ENCODE results near the gene CYP26C1. TPM values are rescaled to one million over a fixed set of nuclear protein-coding genes. Genes with fewer than 3 reads are reported as not detected.
"Not testable (repeated sequence)": the region's sequence is repeated elsewhere in the genome, so short reads cannot be mapped to it uniquely, and the experiment has no call there.

CYP26C1 gene
- total and polyA plus RNA-seq, 4 donors = 0.21 to 0.23 TPM; not detected in 2

- ATAC-seq (ENCODE audit: low FRiP score) = no peak
- no peaks in the 10 kb centered on the region for H3K36me3 ChIP-seq (ENCODE audit: control insufficient read depth in 1 of 2, insufficient read depth in 2 of 2, low read length in 1 of 2)
- H3K27me3 ChIP-seq (ENCODE audit: control insufficient read depth in 1 of 2, insufficient read depth in 2 of 2, low read length in 1 of 2) = no peaks in the 10 kb centered on the region
- H3K4me3 ChIP-seq (ENCODE audit: low read length in 2 of 2) = no peak overlapping the region
- intact Hi-C loops (cut with DNase I) = no loop called here
- no peak for DNase-seq
- H3K4me1 ChIP-seq (ENCODE audit: control insufficient read depth in 1 of 2, insufficient read depth in 2 of 2, low read length in 2 of 2) = no peaks in the 10 kb centered on the region
- H3K27ac ChIP-seq (ENCODE audit: low read depth in 1 of 2, low read length in 2 of 2) = no peak overlapping the region
- no peaks in the 10 kb centered on the region for H3K9me3 ChIP-seq (ENCODE audit: control insufficient read depth, low read length)
- 90 to 92% methylated on average over 5 of the region's 5 CpGs for WGBS, 2 donors
Measured at GRCh38 chr10:93096901-93097300, 36.3 kb downstream of the CYP26C1 start.

DNA sequence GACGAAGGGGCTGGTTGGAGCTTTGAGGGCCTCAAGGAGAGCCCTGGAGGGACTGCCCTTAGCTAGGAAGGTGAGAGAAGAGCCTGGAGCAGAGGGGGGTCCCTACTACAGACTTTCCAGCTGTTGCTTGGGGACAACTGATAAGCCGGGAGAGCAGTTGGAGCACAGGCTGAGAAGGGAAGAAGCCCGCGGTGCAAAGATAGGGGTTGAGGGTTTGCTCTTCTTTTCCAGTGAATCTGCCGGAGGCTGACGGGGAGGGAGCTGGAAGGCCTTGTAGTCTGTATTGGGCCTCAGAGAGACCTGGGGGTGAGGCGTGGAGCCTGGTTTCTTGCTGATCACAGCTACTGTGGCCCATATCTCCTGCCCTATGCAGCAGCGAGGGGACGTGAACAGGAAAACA is 36.8 kb downstream of the CYP26C1 start:
- intact Hi-C loops (cut with DNase I) = no loop called here
- H3K4me3 ChIP-seq (ENCODE audit: low read length in 2 of 2) = no peak overlapping the region
- no peaks in the 10 kb centered on the region for H3K27me3 ChIP-seq (ENCODE audit: control insufficient read depth in 1 of 2, insufficient read depth in 2 of 2, low read length in 1 of 2)
- H3K27ac ChIP-seq (ENCODE audit: low read depth in 1 of 2, low read length in 2 of 2) = no peak overlapping the region
- 83 to 88% methylated on average over 9 of the region's 9 CpGs for WGBS, 2 donors
- no peak for ATAC-seq (ENCODE audit: low FRiP score)
- no peaks in the 10 kb centered on the region for H3K4me1 ChIP-seq (ENCODE audit: control insufficient read depth in 1 of 2, insufficient read depth in 2 of 2, low read length in 2 of 2)
- DNase-seq = no peak
- no peaks in the 10 kb centered on the region for H3K36me3 ChIP-seq (ENCODE audit: control insufficient read depth in 1 of 2, insufficient read depth in 2 of 2, low read length in 1 of 2)
- no peaks in the 10 kb centered on the region for H3K9me3 ChIP-seq (ENCODE audit: control insufficient read depth, low read length)

GRCh38 chr10:93098816-93099215 is 38.2 kb downstream of the CYP26C1 start:
- Histone ChIP-seq H3K9me3 (ENCODE audit: control insufficient read depth, low read length) (no peaks in the 10 kb centered on the region), H3K27me3 (ENCODE audit: control insufficient read depth in 1 of 2, insufficient read depth in 2 of 2, low read length in 1 of 2) (no peaks in the 10 kb centered on the region), H3K27ac (ENCODE audit: low read depth in 1 of 2, low read length in 2 of 2) (no peak overlapping the region), H3K4me1 (ENCODE audit: control insufficient read depth in 1 of 2, insufficient read depth in 2 of 2, low read length in 2 of 2) (no peaks in the 10 kb centered on the region), H3K4me3 (ENCODE audit: low read length in 2 of 2) (no peak overlapping the region), H3K36me3 (ENCODE audit: control insufficient read depth in 1 of 2, insufficient read depth in 2 of 2, low read length in 1 of 2) (no peaks in the 10 kb centered on the region)
- no peak for ATAC-seq (ENCODE audit: low FRiP score)
- WGBS, 2 donors = 88 to 91% methylated on average over 3 of the region's 3 CpGs
- intact Hi-C loops (cut with DNase I) = no loop called here
- DNase-seq = no peak

DNA sequence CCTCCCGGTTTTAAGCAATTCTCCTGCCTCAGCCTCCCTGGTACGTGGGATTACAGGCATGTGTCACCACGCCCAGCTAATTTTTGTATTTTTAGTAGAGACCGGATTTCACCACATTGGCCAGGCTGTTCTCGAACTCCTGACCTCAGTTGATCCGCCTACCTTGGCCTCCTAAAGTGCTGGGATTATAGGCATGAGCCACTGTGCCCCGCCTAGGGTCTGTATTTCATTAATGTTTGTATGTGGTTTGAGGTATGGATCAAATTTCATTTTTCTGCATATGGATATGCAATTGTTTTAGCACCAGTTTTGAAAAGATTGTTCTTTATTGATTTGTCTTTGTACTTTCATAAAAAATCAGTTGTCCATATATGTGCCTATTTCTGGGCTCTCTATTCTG is 39.1 kb downstream of the CYP26C1 start:
- DNase-seq = no peak
- Histone ChIP-seq H3K27me3 (ENCODE audit: control insufficient read depth in 1 of 2, insufficient read depth in 2 of 2, low read length in 1 of 2) (no peaks in the 10 kb centered on the region), H3K9me3 (ENCODE audit: control insufficient read depth, low read length) (no peaks in the 10 kb centered on the region), H3K4me1 (ENCODE audit: control insufficient read depth in 1 of 2, insufficient read depth in 2 of 2, low read length in 2 of 2) (no peaks in the 10 kb centered on the region), H3K27ac (ENCODE audit: low read depth in 1 of 2, low read length in 2 of 2) (no peak overlapping the region), H3K36me3 (ENCODE audit: control insufficient read depth in 1 of 2, insufficient read depth in 2 of 2, low read length in 1 of 2) (no peaks in the 10 kb centered on the region), H3K4me3 (ENCODE audit: low read length in 2 of 2) (no peak overlapping the region)
- WGBS, 2 donors = 93 to 94% methylated on average over 7 of the region's 7 CpGs
- intact Hi-C loops (cut with DNase I) = no loop called here
- ATAC-seq (ENCODE audit: low FRiP score) = no peak

- H3K36me3 ChIP-seq (ENCODE audit: control insufficient read depth in 1 of 2, insufficient read depth in 2 of 2, low read length in 1 of 2); H3K9me3 ChIP-seq (ENCODE audit: control insufficient read depth, low read length); DNase-seq; H3K4me3 ChIP-seq (ENCODE audit: low read length in 2 of 2); ATAC-seq (ENCODE audit: low FRiP score); H3K27ac ChIP-seq (ENCODE audit: low read depth in 1 of 2, low read length in 2 of 2); H3K4me1 ChIP-seq (ENCODE audit: control insufficient read depth in 1 of 2, insufficient read depth in 2 of 2, low read length in 2 of 2); H3K27me3 ChIP-seq (ENCODE audit: control insufficient read depth in 1 of 2, insufficient read depth in 2 of 2, low read length in 1 of 2); intact Hi-C loops (cut with DNase I): not testable (repeated sequence)
- WGBS, 2 donors = 94 to 96% methylated on average over 3 of the region's 3 CpGs
Measured at GRCh38 chr10:93101148-93101547, 40.5 kb downstream of the CYP26C1 start.

GRCh38 chr10:93103953-93104352 is 43.4 kb downstream of the CYP26C1 start:
- intact Hi-C loops (cut with DNase I) = no loop called here
- Histone ChIP-seq H3K4me3 (ENCODE audit: low read length in 2 of 2) (no peak overlapping the region), H3K9me3 (ENCODE audit: control insufficient read depth, low read length) (no peaks in the 10 kb centered on the region), H3K4me1 (ENCODE audit: control insufficient read depth in 1 of 2, insufficient read depth in 2 of 2, low read length in 2 of 2) (no peaks in the 10 kb centered on the region), H3K27ac (ENCODE audit: low read depth in 1 of 2, low read length in 2 of 2) (no peak overlapping the region), H3K36me3 (ENCODE audit: control insufficient read depth in 1 of 2, insufficient read depth in 2 of 2, low read length in 1 of 2) (no peaks in the 10 kb centered on the region), H3K27me3 (ENCODE audit: control insufficient read depth in 1 of 2, insufficient read depth in 2 of 2, low read length in 1 of 2) (no peaks in the 10 kb centered on the region)
- 86 to 93% methylated on average over 1 of the region's 1 CpG for WGBS, 2 donors
- no peak for ATAC-seq (ENCODE audit: low FRiP score)
- DNase-seq = no peak

GRCh38 chr10:93106631-93107072 is 46.1 kb downstream of the CYP26C1 start:
- ATAC-seq (ENCODE audit: low FRiP score) (no peak), DNase-seq (no peak)
- Histone ChIP-seq H3K36me3 (ENCODE audit: control insufficient read depth in 1 of 2, insufficient read depth in 2 of 2, low read length in 1 of 2) (no peaks in the 10 kb centered on the region), H3K4me3 (ENCODE audit: low read length in 2 of 2) (no peak overlapping the region), H3K4me1 (ENCODE audit: control insufficient read depth in 1 of 2, insufficient read depth in 2 of 2, low read length in 2 of 2) (no peaks in the 10 kb centered on the region), H3K27me3 (ENCODE audit: control insufficient read depth in 1 of 2, insufficient read depth in 2 of 2, low read length in 1 of 2) (no peaks in the 10 kb centered on the region), H3K27ac (ENCODE audit: low read depth in 1 of 2, low read length in 2 of 2) (no peak overlapping the region), H3K9me3 (ENCODE audit: control insufficient read depth, low read length) (no peaks in the 10 kb centered on the region)
- whole genome bisulfite sequencing, 2 donors = 52 to 57% methylated on average over 2 of the region's 2 CpGs
- intact Hi-C loops (cut with DNase I) = no loop called here

- WGBS, 2 donors = 89 to 90% methylated on average over 3 of the region's 3 CpGs
- H3K36me3 ChIP-seq (ENCODE audit: control insufficient read depth in 1 of 2, insufficient read depth in 2 of 2, low read length in 1 of 2) = no peaks in the 10 kb centered on the region
- H3K4me3 ChIP-seq (ENCODE audit: low read length in 2 of 2) = no peak overlapping the region
- no peaks in the 10 kb centered on the region for H3K4me1 ChIP-seq (ENCODE audit: control insufficient read depth in 1 of 2, insufficient read depth in 2 of 2, low read length in 2 of 2)
- DNase-seq = no peak
- H3K9me3 ChIP-seq (ENCODE audit: control insufficient read depth, low read length) = no peaks in the 10 kb centered on the region
- ATAC-seq (ENCODE audit: low FRiP score) = no peak
- intact Hi-C loops (cut with DNase I) = loop anchor here in 1 of 2 donors (10.0 kb wide), 1 partner anchor 174 kb away; no protein-coding TSS in a partner anchor
- no peaks in the 10 kb centered on the region for H3K27me3 ChIP-seq (ENCODE audit: control insufficient read depth in 1 of 2, insufficient read depth in 2 of 2, low read length in 1 of 2)
- H3K27ac ChIP-seq (ENCODE audit: low read depth in 1 of 2, low read length in 2 of 2) = no peak overlapping the region
Measured at GRCh38 chr10:93110472-93111146, 50.0 kb downstream of the CYP26C1 start.

DNA sequence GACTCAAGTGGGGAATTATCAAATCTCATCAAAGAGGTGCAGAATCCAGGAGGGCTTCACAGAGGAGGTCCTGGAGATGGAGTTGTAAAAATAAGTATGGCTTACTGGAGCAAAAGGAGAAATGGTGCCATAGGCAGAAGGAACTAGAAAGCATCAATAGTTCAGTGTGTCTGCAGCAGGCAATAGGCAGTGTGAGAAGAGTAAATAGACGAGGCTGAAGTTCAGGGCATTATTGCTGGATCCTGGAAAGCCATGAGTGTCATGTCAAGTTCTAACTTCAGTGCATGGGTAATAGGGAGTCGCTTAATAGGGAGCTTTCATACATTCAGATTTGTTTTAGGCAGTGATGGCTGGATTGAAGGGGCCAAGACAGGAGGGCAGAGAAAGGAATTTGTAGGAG is 52.4 kb downstream of the CYP26C1 start:
- 80% methylated on average over 2 of the region's 2 CpGs for WGBS, 2 donors
- Histone ChIP-seq H3K4me3 (ENCODE audit: low read length in 2 of 2) (no peak overlapping the region), H3K9me3 (ENCODE audit: control insufficient read depth, low read length) (no peaks in the 10 kb centered on the region), H3K4me1 (ENCODE audit: control insufficient read depth in 1 of 2, insufficient read depth in 2 of 2, low read length in 2 of 2) (no peaks in the 10 kb centered on the region), H3K27ac (ENCODE audit: low read depth in 1 of 2, low read length in 2 of 2) (no peak overlapping the region), H3K36me3 (ENCODE audit: control insufficient read depth in 1 of 2, insufficient read depth in 2 of 2, low read length in 1 of 2) (no peaks in the 10 kb centered on the region), H3K27me3 (ENCODE audit: control insufficient read depth in 1 of 2, insufficient read depth in 2 of 2, low read length in 1 of 2) (no peaks in the 10 kb centered on the region)
- intact Hi-C loops (cut with DNase I) = loop anchor here in 1 of 2 donors (10.0 kb wide), 1 partner anchor 172 kb away; no protein-coding TSS in a partner anchor
- no peak for ATAC-seq (ENCODE audit: low FRiP score)
- no peak for DNase-seq

Data from aorta (tissue), 5 donors.